ENCODE measurements around the gene OR10A5. TPM values are rescaled to one million over a fixed set of nuclear protein-coding genes. Genes with fewer than 3 reads are reported as not detected.
"Not testable (repeated sequence)": the region's sequence is repeated elsewhere in the genome, so short reads cannot be mapped to it uniquely, and the experiment has no call there.

Gene OR10A5
- total RNA-seq, 1 donor from 2014 or later, result not detected

- no peak for DNase-seq
Measured at GRCh38 chr11:6876325-6876724, 30.8 kb downstream of the OR10A5 start, which contains the start of gene OR10A4. TSS of gene OR10A4 (plus strand) at chr11:6876625. CDS start at chr11:6876648, 23 bp downstream.

- no peak for DNase-seq
Measured at GRCh38 chr11:6876914-6877313, 31.4 kb downstream of the OR10A5 start.

- no peak for DNase-seq
Measured at GRCh38 chr11:6882751-6883150, 37.3 kb downstream of the OR10A5 start.

- not testable (repeated sequence) for DNase-seq
Measured at GRCh38 chr11:6887711-6888110, 42.2 kb downstream of the OR10A5 start.

GRCh38 chr11:6888830-6889229 is 43.3 kb downstream of the OR10A5 start:
- DNase-seq, result no peak

- DNase-seq, result no peak
Measured at GRCh38 chr11:6889835-6890234, 44.4 kb downstream of the OR10A5 start.

- DNase-seq, result no peak
Measured at GRCh38 chr11:6892400-6892799, 46.9 kb downstream of the OR10A5 start, which contains the start of gene OR2D2. TSS of gene OR2D2 (minus strand) at chr11:6892500. CDS start at chr11:6892500, 0 bp downstream.

GRCh38 chr11:6894097-6894496 is 48.6 kb downstream of the OR10A5 start:
- no peak for DNase-seq

- DNase-seq, result no peak
Measured at GRCh38 chr11:6895010-6895409, 49.5 kb downstream of the OR10A5 start.

Other genes with a start within 250 kb of the OR10A5 start
- 15.1 and 16.0 TPM in 2 replicates for gene RRP8, start 242.1 kb upstream of the OR10A5 start, total RNA-seq
- 163 and 202 TPM in 2 replicates for gene ILK, start 241.9 kb upstream of the OR10A5 start, total RNA-seq
- 27.5 and 34.2 TPM in 2 replicates for gene TAF10, start 233.5 kb upstream of the OR10A5 start, total RNA-seq
- 137 and 197 TPM in 2 replicates for gene TPP1, start 226.3 kb upstream of the OR10A5 start, total RNA-seq
- gene DCHS1, start 189.9 kb upstream of the OR10A5 start, total RNA-seq, result 61.8 and 81.7 TPM in 2 replicates
- gene MRPL17, start 162.3 kb upstream of the OR10A5 start, total RNA-seq, result 31.2 and 61.6 TPM in 2 replicates
- gene OR2AG2, start 73.7 kb upstream of the OR10A5 start, total RNA-seq, result not detected in 2 replicates
- gene OR2AG1, start 62.7 kb upstream of the OR10A5 start, total RNA-seq, result not detected in 2 replicates
- 0.05 and 0.17 TPM in 2 replicates for gene OR6A2, start 46.0 kb upstream of the OR10A5 start, total RNA-seq
- gene OR10A2, start 17.4 kb downstream of the OR10A5 start, total RNA-seq, result not detected in 2 replicates
- gene OR10A4, start 30.9 kb downstream of the OR10A5 start, total RNA-seq, result not detected in 2 replicates
- 0.17 TPM in 1 of 2 replicates, not detected in the other for gene OR2D2, start 46.8 kb downstream of the OR10A5 start, total RNA-seq
- gene OR2D3, start 75.3 kb downstream of the OR10A5 start, total RNA-seq, result not detected in 2 replicates
- 0.70 and 1.7 TPM in 2 replicates for gene ZNF215, start 80.7 kb downstream of the OR10A5 start, total RNA-seq
- gene ZNF214, start 174.7 kb downstream of the OR10A5 start, total RNA-seq, result 0.19 and 1.7 TPM in 2 replicates
- gene NLRP14, start 174.8 kb downstream of the OR10A5 start, total RNA-seq, result not detected in 2 replicates
- gene RBMXL2, start 243.3 kb downstream of the OR10A5 start, total RNA-seq, result not detected in 2 replicates

Data from dermis blood vessel endothelial cell (primary cell).